ENCODE measurements around the gene NAB2. TPM values are rescaled to one million over a fixed set of nuclear protein-coding genes. Genes with fewer than 3 reads are reported as not detected.
A peak's percentile ranks its signal among the peaks of the same experiment; 100 is the strongest.

Gene NAB2
- total RNA-seq, 1 donor from 2014 or later, result 74.7 TPM

GRCh38 chr12:57078519-57079404 is 10.2 kb upstream of the NAB2 start, which contains the start of gene NEMP1:
NEMP1 (minus strand) TSS chr12:57078791; CDS start chr12:57078745, 46 bp downstream.
- H3K27ac Mint-ChIP-seq, result peak within 1 kb of the TSS; percentile 98
- peak within 1 kb of the TSS; percentile 100 for H3K4me3 Mint-ChIP-seq (ENCODE audit: low read depth)
- no peaks in the 10 kb centered on the region for H3K27me3 Mint-ChIP-seq (ENCODE audit: low read depth)
- peak; percentile 97 for DNase-seq (ENCODE audit: low spot score)
- H3K36me3 Mint-ChIP-seq (ENCODE audit: low read depth), result peaks cover 41% of the 10 kb centered on the region
- peaks cover 27% of the 10 kb centered on the region for H3K4me1 Mint-ChIP-seq (ENCODE audit: low read depth)
- intact Hi-C loops (cut with micrococcal nuclease), result loop anchor here (1.0 to 2.0 kb wide), 5 partner anchors 9 to 558 kb away; partner anchors contain the start of genes NACA and RBMS2
- H3K9me3 Mint-ChIP-seq, result no peaks in the 10 kb centered on the region

GRCh38 chr12:57079821-57080220 is 9.1 kb upstream of the NAB2 start:
- H3K4me3 Mint-ChIP-seq (ENCODE audit: low read depth), result peak overlapping the region; percentile 34
- H3K9me3 Mint-ChIP-seq, result no peaks in the 10 kb centered on the region
- peak overlapping the region; percentile 98 for H3K27ac Mint-ChIP-seq
- intact Hi-C loops (cut with micrococcal nuclease), result loop anchor here (2.0 kb wide), 3 partner anchors 15 to 559 kb away; partner anchors contain the start of genes NACA and RBMS2
- no peaks in the 10 kb centered on the region for H3K27me3 Mint-ChIP-seq (ENCODE audit: low read depth)
- peaks cover 28% of the 10 kb centered on the region for H3K4me1 Mint-ChIP-seq (ENCODE audit: low read depth)
- no peak for DNase-seq (ENCODE audit: low spot score)
- peaks cover 34% of the 10 kb centered on the region for H3K36me3 Mint-ChIP-seq (ENCODE audit: low read depth)

GRCh38 chr12:57080855-57081254 is 8.1 kb upstream of the NAB2 start:
- H3K4me1 Mint-ChIP-seq (ENCODE audit: low read depth), result peaks cover 37% of the 10 kb centered on the region
- peak overlapping the region; percentile 19 for H3K27ac Mint-ChIP-seq
- no peak overlapping the region for H3K4me3 Mint-ChIP-seq (ENCODE audit: low read depth)
- peaks cover 35% of the 10 kb centered on the region for H3K36me3 Mint-ChIP-seq (ENCODE audit: low read depth)
- no peak for DNase-seq (ENCODE audit: low spot score)
- H3K9me3 Mint-ChIP-seq, result no peaks in the 10 kb centered on the region
- intact Hi-C loops (cut with micrococcal nuclease), result no loop called here
- no peaks in the 10 kb centered on the region for H3K27me3 Mint-ChIP-seq (ENCODE audit: low read depth)

GRCh38 chr12:57085999-57086492 is 2.9 kb upstream of the NAB2 start:
- DNase-seq (ENCODE audit: low spot score), result no peak

GRCh38 chr12:57086493-57087009 is 2.4 kb upstream of the NAB2 start:
- intact Hi-C loops (cut with micrococcal nuclease), result loop anchor here (1.0 to 5.0 kb wide), 6 partner anchors 22 to 449 kb away; partner anchors contain the start of genes DDIT3, MBD6, NACA and SHMT2
- DNase-seq (ENCODE audit: low spot score), result no peak
- peak overlapping the region; percentile 89 for H3K4me3 Mint-ChIP-seq (ENCODE audit: low read depth)
- H3K4me1 Mint-ChIP-seq (ENCODE audit: low read depth), result peaks cover 47% of the 10 kb centered on the region
- H3K27me3 Mint-ChIP-seq (ENCODE audit: low read depth), result no peaks in the 10 kb centered on the region
- peak overlapping the region; percentile 98 for H3K27ac Mint-ChIP-seq
- peaks cover 33% of the 10 kb centered on the region for H3K36me3 Mint-ChIP-seq (ENCODE audit: low read depth)
- H3K9me3 Mint-ChIP-seq, result no peaks in the 10 kb centered on the region

More at GRCh38 chr12:57085999-57086492, 2.9 kb upstream of the NAB2 start:
- peaks cover 30% of the 10 kb centered on the region for H3K36me3 Mint-ChIP-seq (ENCODE audit: low read depth)
- intact Hi-C loops (cut with micrococcal nuclease), result loop anchor here (2.0 to 5.0 kb wide), 5 partner anchors 21 to 449 kb away; partner anchors contain the start of genes DDIT3, MBD6, NACA and SHMT2
- H3K27ac Mint-ChIP-seq, result peak overlapping the region; percentile 98
- H3K27me3 Mint-ChIP-seq (ENCODE audit: low read depth), result no peaks in the 10 kb centered on the region
- peaks cover 45% of the 10 kb centered on the region for H3K4me1 Mint-ChIP-seq (ENCODE audit: low read depth)
- H3K9me3 Mint-ChIP-seq, result no peaks in the 10 kb centered on the region
- peak overlapping the region; percentile 89 for H3K4me3 Mint-ChIP-seq (ENCODE audit: low read depth)

GRCh38 chr12:57087010-57087690 is 1.8 kb upstream of the NAB2 start:
- H3K9me3 Mint-ChIP-seq, result no peaks in the 10 kb centered on the region
- peak; percentile 73 for DNase-seq (ENCODE audit: low spot score)
- H3K4me1 Mint-ChIP-seq (ENCODE audit: low read depth), result peaks cover 53% of the 10 kb centered on the region
- peak overlapping the region; percentile 94 for H3K4me3 Mint-ChIP-seq (ENCODE audit: low read depth)
- intact Hi-C loops (cut with micrococcal nuclease), result loop anchor here (1.0 to 5.0 kb wide), 6 partner anchors 22 to 450 kb away; partner anchors contain the start of genes DDIT3, MBD6, NACA and SHMT2
- no peaks in the 10 kb centered on the region for H3K27me3 Mint-ChIP-seq (ENCODE audit: low read depth)
- H3K27ac Mint-ChIP-seq, result peak overlapping the region; percentile 98
- H3K36me3 Mint-ChIP-seq (ENCODE audit: low read depth), result peaks cover 39% of the 10 kb centered on the region

GRCh38 chr12:57087691-57088353 is 1.1 kb upstream of the NAB2 start:
- Mint-ChIP-seq H3K36me3 (ENCODE audit: low read depth) (peaks cover 46% of the 10 kb centered on the region), H3K27me3 (ENCODE audit: low read depth) (no peaks in the 10 kb centered on the region), H3K27ac (peak overlapping the region; percentile 98), H3K4me3 (ENCODE audit: low read depth) (peak overlapping the region; percentile 94), H3K4me1 (ENCODE audit: low read depth) (peaks cover 60% of the 10 kb centered on the region), H3K9me3 (no peaks in the 10 kb centered on the region)
- peak; percentile 61 for DNase-seq (ENCODE audit: low spot score)
- intact Hi-C loops (cut with micrococcal nuclease), result loop anchor here (1.0 to 5.0 kb wide), 8 partner anchors 10 to 451 kb away; partner anchors contain the start of genes DDIT3, MBD6, NACA and NEMP1

- H3K9me3 Mint-ChIP-seq, result no peaks in the 10 kb centered on the region
- peak; percentile 54 for DNase-seq (ENCODE audit: low spot score)
- intact Hi-C loops (cut with micrococcal nuclease), result loop anchor here (1.0 to 5.0 kb wide), 4 partner anchors 20 to 452 kb away; partner anchors contain the start of genes DDIT3, MBD6 and SHMT2
- H3K36me3 Mint-ChIP-seq (ENCODE audit: low read depth), result peaks cover 59% of the 10 kb centered on the region
- peak overlapping the region; percentile 99 for H3K4me3 Mint-ChIP-seq (ENCODE audit: low read depth)
- H3K27me3 Mint-ChIP-seq (ENCODE audit: low read depth), result no peaks in the 10 kb centered on the region
- peak overlapping the region; percentile 88 for H3K27ac Mint-ChIP-seq
- peaks cover 65% of the 10 kb centered on the region for H3K4me1 Mint-ChIP-seq (ENCODE audit: low read depth)
Observed at GRCh38 chr12:57089271-57090245, 644 bp downstream of the NAB2 start.

- H3K27ac Mint-ChIP-seq, result peak overlapping the region; percentile 59
- peaks cover 64% of the 10 kb centered on the region for H3K4me1 Mint-ChIP-seq (ENCODE audit: low read depth)
- no peaks in the 10 kb centered on the region for H3K27me3 Mint-ChIP-seq (ENCODE audit: low read depth)
- H3K4me3 Mint-ChIP-seq (ENCODE audit: low read depth), result peak overlapping the region; percentile 99
- intact Hi-C loops (cut with micrococcal nuclease), result no loop called here
- no peak for DNase-seq (ENCODE audit: low spot score)
- H3K36me3 Mint-ChIP-seq (ENCODE audit: low read depth), result peaks cover 63% of the 10 kb centered on the region
- no peaks in the 10 kb centered on the region for H3K9me3 Mint-ChIP-seq
Observed at GRCh38 chr12:57090490-57090889, 1.6 kb downstream of the NAB2 start.

GRCh38 chr12:57090924-57091637 is 2.2 kb downstream of the NAB2 start:
- peaks cover 69% of the 10 kb centered on the region for H3K36me3 Mint-ChIP-seq (ENCODE audit: low read depth)
- H3K27ac Mint-ChIP-seq, result peak overlapping the region; percentile 59
- intact Hi-C loops (cut with micrococcal nuclease), result no loop called here
- peaks cover 59% of the 10 kb centered on the region for H3K4me1 Mint-ChIP-seq (ENCODE audit: low read depth)
- H3K9me3 Mint-ChIP-seq, result no peaks in the 10 kb centered on the region
- no peak for DNase-seq (ENCODE audit: low spot score)
- H3K27me3 Mint-ChIP-seq (ENCODE audit: low read depth), result no peaks in the 10 kb centered on the region
- peak overlapping the region; percentile 99 for H3K4me3 Mint-ChIP-seq (ENCODE audit: low read depth)
